ENCODE results near the gene PSMD1.

- TF ChIP-seq CTCF (IDR thresholded peaks at IDR 0.05; ENCODE audit: borderline replicate concordance, extremely low read depth, low read length, poor library complexity, severe bottlenecking) (no peak), EZH2 (IDR thresholded peaks at IDR 0.05; ENCODE audit: borderline replicate concordance, low read depth, low read length, severe bottlenecking) (no peak)
Measured at GRCh38 chr2:231183851-231184250, 127.2 kb downstream of the PSMD1 start.

All from DND-41 (cell line).